Neural progenitor cell (in vitro differentiated cells): ENCODE data around the gene ZFAND2B. TPM values are rescaled to one million over a fixed set of nuclear protein-coding genes. Genes with fewer than 3 reads are reported as not detected.
A peak's percentile ranks its signal among the peaks of the same experiment; 100 is the strongest.

ENCODE experiments used
- DNase-seq: peaks from one replicate; pipeline ENCODE4 v3.0.0-alpha.2; 2016; ENCODE audit warnings: low spot score
- H2AFZ ChIP-seq: fragments of 200-600 bp; sonication (generic); replicated peaks from 2 replicates; pipeline ENCODE4 v1.6.1; 2016; ENCODE audit warnings: antibody characterized with exemption
- H3F3A ChIP-seq: fragments of 200-600 bp; sonication (generic); 2 replicates; pipeline ENCODE4 v1.6.1; 2016; ENCODE audit warnings: antibody characterized with exemption, low read depth
- H3K27ac ChIP-seq: fragments of 200-600 bp; sonication (generic); 2 replicates; pipeline ENCODE4 v1.5.1; 2016; ENCODE audit warnings: mild to moderate bottlenecking
- H3K27me3 ChIP-seq: fragments of 200-600 bp; sonication (generic); 2 replicates; pipeline ENCODE4 v1.6.1; 2016; ENCODE audit warnings: mild to moderate bottlenecking, moderate library complexity
- H3K36me3 ChIP-seq: fragments of 200-600 bp; sonication (generic); 2 replicates; pipeline ENCODE4 v1.5.1; 2016
- H3K4me1 ChIP-seq: fragments of 200-600 bp; sonication (generic); 2 replicates; pipeline ENCODE4 v1.6.1; 2016; ENCODE audit warnings: mixed run types
- H3K4me2 ChIP-seq: fragments of 200-600 bp; sonication (generic); 2 replicates; pipeline ENCODE4 v1.6.1; 2016
- H3K4me3 ChIP-seq: fragments of 200-600 bp; sonication (generic); 2 replicates; pipeline ENCODE4 v1.5.1; 2016
- H3K79me2 ChIP-seq: fragments of 200-600 bp; sonication (generic); 2 replicates; pipeline ENCODE4 v1.6.1; 2016; ENCODE audit warnings: low read depth
- H3K9ac ChIP-seq: fragments of 200-600 bp; sonication (generic); 2 replicates; pipeline ENCODE4 v1.6.1; 2016
- H3K9me3 ChIP-seq: fragments of 200-600 bp; sonication (generic); 2 replicates; pipeline ENCODE4 v1.5.1; 2016; ENCODE audit warnings: low read depth
- H4K20me1 ChIP-seq: fragments of 200-600 bp; sonication (generic); 2 replicates; pipeline ENCODE4 v1.6.1; 2016; ENCODE audit warnings: low read depth
- H3K27ac Mint-ChIP-seq: 3 replicates; pipeline ENCODE4 v1.8.0; 2021; ENCODE audit warnings: mixed read lengths
- H3K27me3 Mint-ChIP-seq: 2 replicates; pipeline ENCODE4 v1.8.0; 2022; ENCODE audit warnings: low read depth, mild to moderate bottlenecking, inconsistent platforms, moderate library complexity, mixed read lengths; ENCODE audit not compliant: insufficient read depth
- H3K36me3 Mint-ChIP-seq: 3 replicates; pipeline ENCODE4 v1.8.0; 2021; ENCODE audit warnings: mixed read lengths
- H3K4me1 Mint-ChIP-seq: 3 replicates; pipeline ENCODE4 v1.8.0; 2021; ENCODE audit warnings: mixed read lengths
- H3K4me3 Mint-ChIP-seq: 3 replicates; pipeline ENCODE4 v1.8.0; 2021; ENCODE audit warnings: mild to moderate bottlenecking, moderate library complexity, mixed read lengths
- H3K9me3 Mint-ChIP-seq: 3 replicates; pipeline ENCODE4 v1.8.0; 2020; ENCODE audit warnings: mixed read lengths
- CTCF ChIP-seq: fragments of 200-600 bp; sonication (generic); IDR thresholded peaks from 2 replicates; pipeline ENCODE4 v1.5.1; 2017; ENCODE audit warnings: antibody characterized with exemption, mild to moderate bottlenecking
- EZH2 ChIP-seq: fragments of 200-600 bp; sonication (generic); IDR thresholded peaks from 2 replicates; pipeline ENCODE4 v1.6.1; 2017; ENCODE audit warnings: antibody characterized with exemption, mild to moderate bottlenecking, moderate library complexity
- EZH2phosphoT487 ChIP-seq: fragments of 200-600 bp; sonication (generic); IDR thresholded peaks from 2 replicates; pipeline ENCODE4 v1.6.1; 2017; ENCODE audit warnings: antibody characterized with exemption
- total RNA-seq: library from RNA; depleted of rRNA; stranded (reverse); fragments of >200 nt; gene quantifications from 2 replicates; pipeline ENCODE4 v1.2.3, GENCODE V29; 2015; ENCODE audit warnings: low replicate concordance

Gene ZFAND2B
- total RNA-seq, 1 donor from 2014 or later: 13.6 TPM

- no peak overlapping the region for H3K27ac ChIP-seq
- peaks cover 7% of the 10 kb centered on the region for H3K4me1 ChIP-seq
- H3K36me3 ChIP-seq: no peaks in the 10 kb centered on the region
- H3K9ac ChIP-seq: no peak overlapping the region
- peaks cover 2% of the 10 kb centered on the region for H3K27me3 Mint-ChIP-seq
- H3K27ac Mint-ChIP-seq: no peak overlapping the region
- no peak overlapping the region for H3K4me3 ChIP-seq
- H2AFZ ChIP-seq: no peak overlapping the region
- peaks cover 27% of the 10 kb centered on the region for H3K4me1 Mint-ChIP-seq
- no peak for TF ChIP-seq EZH2phosphoT487
- no peak for TF ChIP-seq EZH2
- no peak for TF ChIP-seq CTCF
- H4K20me1 ChIP-seq: no peaks in the 10 kb centered on the region
- no peaks in the 10 kb centered on the region for H3K27me3 ChIP-seq
- H3K4me2 ChIP-seq: no peak overlapping the region
- no peaks in the 10 kb centered on the region for H3K9me3 ChIP-seq
- no peak for DNase-seq
- no peaks in the 10 kb centered on the region for H3K79me2 ChIP-seq
- H3K36me3 Mint-ChIP-seq: peaks cover 2% of the 10 kb centered on the region
- H3K4me3 Mint-ChIP-seq: peak overlapping the region; percentile 95
- H3K9me3 Mint-ChIP-seq: peaks cover 12% of the 10 kb centered on the region
- H3F3A ChIP-seq: peaks cover 26% of the 10 kb centered on the region
Observed at GRCh38 chr2:219205165-219205538, 1.4 kb upstream of the ZFAND2B start.

DNA sequence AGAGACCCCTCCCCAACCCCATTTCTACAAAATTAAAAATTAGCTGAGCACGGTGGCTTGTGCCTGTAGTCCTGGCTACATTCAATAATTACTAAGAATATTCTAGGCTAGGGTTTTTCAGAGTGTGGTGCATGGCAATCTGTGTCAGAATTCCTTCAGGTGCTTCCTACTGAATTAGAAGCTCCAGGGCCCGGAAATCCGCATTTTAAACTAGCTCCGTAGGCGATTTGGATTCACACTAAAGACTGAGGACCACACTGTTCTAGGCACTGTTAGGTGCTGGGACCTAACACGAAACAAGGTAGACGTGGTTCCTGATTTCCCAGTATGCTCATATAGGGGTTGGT is 628 bp upstream of the ZFAND2B start:
- peak overlapping the region; percentile 95 for H3K4me3 Mint-ChIP-seq
- peaks cover 2% of the 10 kb centered on the region for H3K36me3 Mint-ChIP-seq
- Histone ChIP-seq H3K36me3 (no peaks in the 10 kb centered on the region), H3K9ac (no peak overlapping the region), H3K79me2 (no peaks in the 10 kb centered on the region), H3K4me1 (peaks cover 7% of the 10 kb centered on the region), H3K4me2 (peak overlapping the region; percentile 76), H3K4me3 (peak overlapping the region; percentile 66), H3K27ac (no peak overlapping the region), H4K20me1 (no peaks in the 10 kb centered on the region), H2AFZ (peak overlapping the region; percentile 88), H3K9me3 (no peaks in the 10 kb centered on the region), H3K27me3 (no peaks in the 10 kb centered on the region), H3F3A (peaks cover 26% of the 10 kb centered on the region)
- H3K27me3 Mint-ChIP-seq: peaks cover 2% of the 10 kb centered on the region
- no peak for DNase-seq
- peaks cover 20% of the 10 kb centered on the region for H3K4me1 Mint-ChIP-seq
- H3K27ac Mint-ChIP-seq: peak overlapping the region; percentile 94
- H3K9me3 Mint-ChIP-seq: peaks cover 6% of the 10 kb centered on the region
- TF ChIP-seq EZH2phosphoT487: no peak

DNA sequence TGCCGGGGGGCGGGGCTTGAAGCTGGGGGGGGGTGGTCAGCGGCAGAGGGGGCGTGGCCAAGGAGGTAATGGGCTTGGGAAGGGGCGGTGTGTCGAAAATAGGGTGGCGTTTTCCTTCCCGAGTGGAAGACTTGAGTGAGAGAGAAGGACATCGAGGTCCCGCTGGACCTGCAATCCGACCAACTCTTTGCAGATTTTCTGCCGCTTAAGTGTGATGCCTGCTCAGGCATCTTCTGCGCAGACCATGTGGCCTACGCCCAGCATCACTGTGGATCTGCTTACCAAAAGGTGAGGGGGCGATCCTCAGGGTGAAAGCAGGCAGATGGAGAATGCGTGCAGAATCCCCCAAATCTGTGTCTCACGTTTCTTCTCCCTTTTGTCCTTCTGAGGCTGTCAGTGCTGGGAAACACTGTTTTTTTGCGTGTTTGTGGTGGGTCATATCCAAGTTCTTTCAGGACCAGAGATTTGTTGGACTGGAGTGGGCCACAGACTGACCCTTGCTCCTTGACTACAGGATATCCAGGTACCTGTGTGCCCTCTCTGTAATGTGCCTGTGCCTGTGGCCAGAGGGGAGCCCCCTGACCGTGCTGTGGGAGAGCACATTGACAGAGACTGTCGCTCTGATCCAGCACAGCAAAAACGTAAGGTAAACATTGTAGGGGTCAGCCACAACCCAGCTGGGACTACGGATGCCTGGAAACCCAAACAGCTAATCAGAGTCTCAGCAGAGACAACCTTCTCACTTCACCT is 727 bp downstream of the ZFAND2B start:
- Mint-ChIP-seq H3K9me3 (peaks cover 4% of the 10 kb centered on the region), H3K4me3 (peak overlapping the region; percentile 95), H3K27me3 (peaks cover 5% of the 10 kb centered on the region), H3K4me1 (peaks cover 19% of the 10 kb centered on the region), H3K36me3 (peaks cover 4% of the 10 kb centered on the region), H3K27ac (no peak overlapping the region)
- H3K79me2 ChIP-seq: no peaks in the 10 kb centered on the region
- no peaks in the 10 kb centered on the region for H3K27me3 ChIP-seq
- H4K20me1 ChIP-seq: no peaks in the 10 kb centered on the region
- H2AFZ ChIP-seq: peak overlapping the region; percentile 20
- peaks cover 26% of the 10 kb centered on the region for H3F3A ChIP-seq
- H3K27ac ChIP-seq: no peak overlapping the region
- no peaks in the 10 kb centered on the region for H3K36me3 ChIP-seq
- no peaks in the 10 kb centered on the region for H3K9me3 ChIP-seq
- DNase-seq: no peak
- H3K4me1 ChIP-seq: peaks cover 7% of the 10 kb centered on the region
- H3K4me2 ChIP-seq: peak overlapping the region; percentile 76
- TF ChIP-seq EZH2 (no peak), CTCF (no peak), EZH2phosphoT487 (no peak)
- no peak overlapping the region for H3K9ac ChIP-seq
- peak overlapping the region; percentile 66 for H3K4me3 ChIP-seq
